ENCODE results near the gene SEM1.

- TF ChIP-seq CTCF (conservative IDR thresholded peaks at IDR 0.05; ENCODE audit: low read depth, low read length): no peak
- no peak for TF ChIP-seq CEBPB (IDR thresholded peaks at IDR 0.05; ENCODE audit: low read depth, low read length)
- no peak for TF ChIP-seq POLR2A (IDR thresholded peaks at IDR 0.05; ENCODE audit: low read depth, low read length)
- no peak for TF ChIP-seq RCOR1 (IDR thresholded peaks at IDR 0.05; ENCODE audit: insufficient replicate concordance, low read length)
- TF ChIP-seq SMC3 (IDR thresholded peaks at IDR 0.05; ENCODE audit: low read depth, low read length): no peak
- TF ChIP-seq BHLHE40 (IDR thresholded peaks at IDR 0.05; ENCODE audit: low read depth, low read length): no peak
- TF ChIP-seq RFX5 (IDR thresholded peaks at IDR 0.05; ENCODE audit: low read depth, low read length): no peak
- no peak for TF ChIP-seq MAZ (IDR thresholded peaks at IDR 0.05; ENCODE audit: borderline replicate concordance, low read depth, low read length)
- TF ChIP-seq FOS (IDR thresholded peaks at IDR 0.05; ENCODE audit: low read depth, low read length): no peak
- TF ChIP-seq MXI1 (IDR thresholded peaks at IDR 0.05; ENCODE audit: borderline replicate concordance, low read depth, low read length): no peak
- TF ChIP-seq, protein P1, sequence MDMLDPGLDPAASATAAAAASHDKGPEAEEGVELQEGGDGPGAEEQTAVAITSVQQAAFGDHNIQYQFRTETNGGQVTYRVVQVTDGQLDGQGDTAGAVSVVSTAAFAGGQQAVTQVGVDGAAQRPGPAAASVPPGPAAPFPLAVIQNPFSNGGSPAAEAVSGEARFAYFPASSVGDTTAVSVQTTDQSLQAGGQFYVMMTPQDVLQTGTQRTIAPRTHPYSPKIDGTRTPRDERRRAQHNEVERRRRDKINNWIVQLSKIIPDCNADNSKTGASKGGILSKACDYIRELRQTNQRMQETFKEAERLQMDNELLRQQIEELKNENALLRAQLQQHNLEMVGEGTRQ (IDR thresholded peaks at IDR 0.05; ENCODE audit: low read depth, low read length): no peak
Measured at GRCh38 chr7:96738705-96739104, 29.1 kb upstream of the SEM1 start.
